Nephron progenitor cell (in vitro differentiated cells): ENCODE data around the gene PACS1.
"Not testable (repeated sequence)": the region's sequence is repeated elsewhere in the genome, so short reads cannot be mapped to it uniquely, and the experiment has no call there.

ENCODE experiments used
- DNase-seq: peaks from one replicate; pipeline ENCODE4 v3.0.0; 2021
- H3K27ac Mint-ChIP-seq: 2 replicates; pipeline ENCODE4 v1.8.0; 2021; ENCODE audit warnings: mild to moderate bottlenecking, moderate library complexity, mixed read lengths
- H3K27me3 Mint-ChIP-seq: 2 replicates; pipeline ENCODE4 v1.8.0; 2021; ENCODE audit warnings: mild to moderate bottlenecking, low read depth, mixed read lengths; ENCODE audit not compliant: poor library complexity
- H3K36me3 Mint-ChIP-seq: 2 replicates; pipeline ENCODE4 v1.8.0; 2021; ENCODE audit warnings: low read depth, mixed read lengths
- H3K4me1 Mint-ChIP-seq: 2 replicates; pipeline ENCODE4 v1.8.0; 2021; ENCODE audit warnings: mixed read lengths
- H3K4me3 Mint-ChIP-seq: 2 replicates; pipeline ENCODE4 v1.8.0; 2021; ENCODE audit warnings: mild to moderate bottlenecking, moderate library complexity, mixed read lengths
- H3K9me3 Mint-ChIP-seq: 2 replicates; pipeline ENCODE4 v1.8.0; 2021; ENCODE audit warnings: mild to moderate bottlenecking, moderate library complexity, mixed read lengths
- TF ChIP-seq, protein P1 (sequence below): fragments of 200-600 bp; sonication (generic); IDR thresholded peaks from 2 replicates; pipeline ENCODE4 v1.5.0; 2021; ENCODE audit warnings: antibody characterized with exemption

Gene PACS1

DNA sequence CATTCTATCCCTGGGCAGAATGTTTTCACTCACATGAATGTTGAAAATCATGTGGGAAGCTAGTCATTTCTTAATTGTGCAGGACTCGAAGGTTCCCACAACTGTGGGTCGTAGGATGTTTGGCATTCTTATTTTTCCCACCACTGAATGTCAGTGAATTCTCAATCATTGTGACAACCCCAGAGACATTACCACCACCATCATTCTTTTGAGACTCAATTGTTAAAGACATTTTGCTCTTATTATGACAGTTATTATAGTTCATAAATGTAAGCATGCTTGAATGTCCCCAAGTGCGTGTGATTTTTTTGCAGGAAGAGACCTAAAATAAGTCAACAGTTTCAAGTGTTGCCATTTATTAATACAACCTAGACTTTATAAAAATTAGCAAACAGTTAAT, 19.0 kb downstream of the PACS1 start:
- Mint-ChIP-seq H3K27ac (no peak overlapping the region), H3K9me3 (peaks cover 15% of the 10 kb centered on the region), H3K36me3 (peaks cover 30% of the 10 kb centered on the region)

DNA sequence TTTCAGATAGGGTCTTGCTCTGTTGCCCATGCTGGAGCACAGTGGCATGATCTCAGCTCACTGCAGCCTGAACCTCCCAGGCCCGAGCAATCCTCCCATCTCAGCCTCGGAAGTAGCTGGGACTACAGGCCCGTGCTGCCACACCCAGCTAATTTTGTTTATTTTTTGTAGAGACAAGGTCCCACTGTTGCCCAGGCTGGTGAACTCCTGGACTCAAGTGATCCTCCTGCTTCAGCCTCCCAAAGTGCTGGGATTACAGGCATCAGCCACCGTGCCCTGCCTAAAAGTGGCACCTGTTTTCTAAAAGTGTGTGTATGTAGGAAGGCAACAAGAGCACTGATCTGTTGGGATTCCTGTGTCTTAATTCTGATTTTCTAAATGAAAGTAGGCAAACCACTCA, 20.2 kb downstream of the PACS1 start:
- no peak for DNase-seq
- H3K36me3 Mint-ChIP-seq = peaks cover 30% of the 10 kb centered on the region
- no peak overlapping the region for H3K4me3 Mint-ChIP-seq
- peaks cover 9% of the 10 kb centered on the region for H3K4me1 Mint-ChIP-seq
- no peak overlapping the region for H3K27ac Mint-ChIP-seq
- H3K9me3 Mint-ChIP-seq = peaks cover 15% of the 10 kb centered on the region
- no peaks in the 10 kb centered on the region for H3K27me3 Mint-ChIP-seq
- TF ChIP-seq, protein P1, sequence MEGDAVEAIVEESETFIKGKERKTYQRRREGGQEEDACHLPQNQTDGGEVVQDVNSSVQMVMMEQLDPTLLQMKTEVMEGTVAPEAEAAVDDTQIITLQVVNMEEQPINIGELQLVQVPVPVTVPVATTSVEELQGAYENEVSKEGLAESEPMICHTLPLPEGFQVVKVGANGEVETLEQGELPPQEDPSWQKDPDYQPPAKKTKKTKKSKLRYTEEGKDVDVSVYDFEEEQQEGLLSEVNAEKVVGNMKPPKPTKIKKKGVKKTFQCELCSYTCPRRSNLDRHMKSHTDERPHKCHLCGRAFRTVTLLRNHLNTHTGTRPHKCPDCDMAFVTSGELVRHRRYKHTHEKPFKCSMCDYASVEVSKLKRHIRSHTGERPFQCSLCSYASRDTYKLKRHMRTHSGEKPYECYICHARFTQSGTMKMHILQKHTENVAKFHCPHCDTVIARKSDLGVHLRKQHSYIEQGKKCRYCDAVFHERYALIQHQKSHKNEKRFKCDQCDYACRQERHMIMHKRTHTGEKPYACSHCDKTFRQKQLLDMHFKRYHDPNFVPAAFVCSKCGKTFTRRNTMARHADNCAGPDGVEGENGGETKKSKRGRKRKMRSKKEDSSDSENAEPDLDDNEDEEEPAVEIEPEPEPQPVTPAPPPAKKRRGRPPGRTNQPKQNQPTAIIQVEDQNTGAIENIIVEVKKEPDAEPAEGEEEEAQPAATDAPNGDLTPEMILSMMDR = no peak

More for the DNA sequence above, 19.0 kb downstream of the PACS1 start:
- TF ChIP-seq, protein P1 = no peak
- no peak overlapping the region for H3K4me3 Mint-ChIP-seq
- no peaks in the 10 kb centered on the region for H3K27me3 Mint-ChIP-seq
- peaks cover 21% of the 10 kb centered on the region for H3K4me1 Mint-ChIP-seq
- DNase-seq = no peak

DNA sequence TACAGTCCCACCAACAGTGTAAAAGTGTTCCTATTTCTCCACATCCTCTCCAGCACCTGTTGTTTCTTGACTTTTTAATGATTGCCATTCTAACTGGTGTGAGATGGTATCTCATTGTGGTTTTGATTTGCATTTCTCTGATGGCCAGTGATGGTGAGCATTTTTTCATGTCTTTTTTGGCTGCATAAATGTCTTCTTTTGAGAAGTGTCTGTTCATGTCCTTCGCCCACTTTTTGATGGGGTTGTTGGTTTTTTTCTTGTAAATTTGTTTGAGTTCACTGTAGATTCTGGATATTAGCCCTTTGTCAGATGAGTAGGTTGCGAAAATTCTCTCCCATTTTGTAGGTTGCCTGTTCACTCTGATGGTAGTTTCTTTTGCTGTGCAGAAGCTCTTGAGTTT, 22.1 kb downstream of the PACS1 start:
- not testable (repeated sequence) for H3K4me3 Mint-ChIP-seq, H3K27ac Mint-ChIP-seq, H3K4me1 Mint-ChIP-seq, DNase-seq, H3K27me3 Mint-ChIP-seq
- peaks cover 15% of the 10 kb centered on the region for H3K9me3 Mint-ChIP-seq
- peaks cover 30% of the 10 kb centered on the region for H3K36me3 Mint-ChIP-seq

DNA sequence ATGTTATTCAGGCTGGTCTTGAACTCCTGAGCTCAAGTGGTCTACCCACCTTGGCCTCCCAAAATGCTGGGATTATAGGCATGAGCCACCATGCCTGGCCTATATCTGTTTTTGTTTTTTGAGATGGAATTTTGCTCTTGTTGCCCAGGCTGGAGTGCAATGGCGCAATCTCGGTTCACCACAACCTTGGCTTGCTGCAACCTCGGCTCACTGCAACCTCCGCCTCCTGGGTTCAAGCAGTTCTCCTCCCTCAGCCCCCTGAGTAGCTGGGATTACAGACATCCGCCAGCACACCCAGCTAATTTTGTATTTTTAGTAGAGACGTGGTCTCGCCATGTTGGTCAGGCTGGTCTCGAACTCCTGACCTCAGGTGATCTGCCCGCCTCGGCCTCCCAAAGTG, 29.7 kb downstream of the PACS1 start:
- H3K36me3 Mint-ChIP-seq, DNase-seq, H3K4me3 Mint-ChIP-seq, H3K9me3 Mint-ChIP-seq, H3K27ac Mint-ChIP-seq, H3K27me3 Mint-ChIP-seq: not testable (repeated sequence)
- H3K4me1 Mint-ChIP-seq = peaks cover 36% of the 10 kb centered on the region

DNA sequence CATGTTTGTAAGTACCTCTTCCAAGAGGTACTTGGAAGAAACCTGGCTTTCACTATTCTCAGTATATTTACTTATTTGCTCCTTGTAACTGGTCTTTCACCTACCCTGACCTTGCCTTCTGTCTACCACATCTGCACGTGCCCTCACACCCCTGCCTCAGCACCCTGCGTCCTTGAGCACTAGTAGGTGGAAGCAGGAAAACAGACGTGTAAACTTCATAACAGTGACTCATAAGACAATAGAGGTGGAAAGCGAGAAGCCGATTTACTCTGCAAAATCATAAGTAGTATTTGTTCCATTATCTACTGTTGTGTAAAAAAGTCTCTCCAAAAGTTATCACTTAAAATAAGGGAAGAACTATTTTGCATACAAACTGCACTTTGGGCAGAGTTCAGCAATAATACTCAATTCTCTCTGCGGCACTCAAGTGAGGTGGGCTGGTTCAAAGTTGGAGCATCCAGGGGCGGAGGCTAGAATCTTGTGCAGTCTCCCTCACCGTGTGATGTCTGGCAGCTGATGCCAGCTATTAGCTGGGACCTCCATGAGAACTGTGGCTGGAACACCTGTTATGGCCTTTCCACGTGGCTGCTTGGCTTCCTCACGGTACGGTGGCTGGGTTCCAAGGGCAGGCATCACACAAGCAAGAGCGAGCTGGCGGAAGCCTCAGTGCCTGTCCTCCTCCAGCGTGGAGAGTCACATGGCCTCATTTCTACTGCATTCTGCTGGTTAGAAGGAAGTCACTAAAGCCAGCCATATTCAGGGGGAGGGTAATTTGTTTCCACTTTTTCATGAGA, 30.4 kb downstream of the PACS1 start:
- Mint-ChIP-seq H3K27me3 (no peaks in the 10 kb centered on the region), H3K36me3 (no peaks in the 10 kb centered on the region), H3K27ac (no peak overlapping the region), H3K4me1 (peaks cover 37% of the 10 kb centered on the region), H3K4me3 (no peak overlapping the region), H3K9me3 (no peaks in the 10 kb centered on the region)
- DNase-seq = no peak
- TF ChIP-seq, protein P1 = no peak

DNA sequence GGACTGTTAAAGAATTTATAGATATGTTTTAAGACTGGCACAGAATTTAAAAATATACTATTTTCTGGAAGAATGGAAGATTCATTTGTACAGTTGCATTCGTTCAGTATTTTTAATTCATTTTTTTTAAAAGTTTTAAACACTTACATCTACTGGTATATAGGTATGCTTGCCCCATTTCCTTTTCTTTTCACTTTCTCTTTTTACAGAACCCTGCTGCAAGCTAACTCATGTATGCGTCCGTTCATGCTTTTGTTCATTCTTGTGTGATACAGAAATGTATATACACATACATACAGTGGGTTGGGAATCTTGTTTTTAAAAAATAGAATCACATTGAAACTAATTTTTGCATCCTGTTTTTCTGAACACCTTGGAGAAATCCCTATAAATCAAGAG, 31.0 kb downstream of the PACS1 start:
- DNase-seq = no peak
- Mint-ChIP-seq H3K27me3 (no peaks in the 10 kb centered on the region), H3K27ac (peak overlapping the region; percentile 16), H3K4me1 (peaks cover 37% of the 10 kb centered on the region), H3K4me3 (no peak overlapping the region), H3K9me3 (no peaks in the 10 kb centered on the region), H3K36me3 (no peaks in the 10 kb centered on the region)
- TF ChIP-seq, protein P1 = no peak

DNA sequence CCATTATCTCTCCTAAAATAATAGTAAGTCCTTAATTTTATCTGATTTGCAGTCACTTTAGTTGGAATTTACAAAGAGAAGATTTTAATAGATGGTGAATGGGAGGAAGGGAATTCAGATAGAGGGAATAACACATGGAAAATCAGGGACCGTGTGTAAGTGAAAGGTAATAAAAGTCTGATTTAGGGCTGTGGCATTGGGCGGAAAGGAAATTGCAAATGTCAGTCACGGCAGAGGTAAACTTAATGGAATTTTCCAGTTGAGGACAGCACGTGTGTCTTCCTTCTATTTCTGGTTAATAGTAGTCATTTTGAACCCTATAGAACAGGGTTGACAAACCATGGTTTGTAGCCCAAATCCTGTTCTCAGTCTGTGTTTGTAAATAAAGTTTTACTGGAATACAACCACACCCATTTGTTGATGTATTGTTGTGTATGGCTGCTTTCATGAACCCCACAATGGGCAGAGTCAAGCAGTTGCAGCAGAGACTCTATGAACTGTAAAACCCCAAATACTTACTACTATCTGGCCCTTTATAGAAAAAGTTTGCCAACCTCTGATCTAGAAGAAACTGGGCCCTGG, 34.1 kb downstream of the PACS1 start:
- Mint-ChIP-seq H3K4me1 (peaks cover 46% of the 10 kb centered on the region), H3K27ac (peak overlapping the region; percentile 72), H3K4me3 (no peak overlapping the region), H3K36me3 (peaks cover 7% of the 10 kb centered on the region), H3K9me3 (no peaks in the 10 kb centered on the region), H3K27me3 (peaks cover 3% of the 10 kb centered on the region)
- DNase-seq = no peak
- TF ChIP-seq, protein P1 = no peak
